SJSA1 (cell line): ENCODE measurements around the gene ATP1A4. TPM values are rescaled to one million over a fixed set of nuclear protein-coding genes. Genes with fewer than 3 reads are reported as not detected.

Experiments used
- DNase-seq, 2 experiments: peaks; one replicate each; pipeline ENCODE4 v3.0.0-alpha.2; 2015 to 2020; ENCODE audit warnings: low spot score in 2 of 2, low read depth in 1 of 2
- H3K27ac ChIP-seq: fragments of 250-450 bp; sonication (Bioruptor Pico); 2 replicates; pipeline ENCODE4 v1.5.1; 2020; ENCODE audit warnings: mild to moderate bottlenecking, moderate library complexity
- H3K27me3 ChIP-seq: fragments of 250-450 bp; sonication (Bioruptor Pico); replicated peaks from 2 replicates; pipeline ENCODE4 v1.5.1; 2020; ENCODE audit warnings: mild to moderate bottlenecking, moderate library complexity
- H3K36me3 ChIP-seq: fragments of 250-450 bp; sonication (Bioruptor Pico); 2 replicates; pipeline ENCODE4 v1.5.1; 2020; ENCODE audit warnings: mild to moderate bottlenecking
- H3K4me1 ChIP-seq: fragments of 250-450 bp; sonication (Bioruptor Pico); replicated peaks from 2 replicates; pipeline ENCODE4 v1.6.1; 2021; ENCODE audit warnings: mild to moderate bottlenecking
- H3K4me3 ChIP-seq: fragments of 250-450 bp; sonication (Bioruptor Pico); 2 replicates; pipeline ENCODE4 v1.5.1; 2020; ENCODE audit warnings: mild to moderate bottlenecking
- H3K9me3 ChIP-seq: fragments of 250-450 bp; sonication (Bioruptor Pico); replicated peaks from 2 replicates; pipeline ENCODE4 v1.5.1; 2020; ENCODE audit warnings: mild to moderate bottlenecking
- total RNA-seq: library from RNA; depleted of rRNA; stranded (reverse); fragments of >200 nt; shearing (Covaris generic); gene quantifications from 2 replicates; pipeline ENCODE4 v1.2.3, GENCODE V29; 2014

The ATP1A4 gene
- total RNA-seq, 1 experiment from 2014 or later = not detected

- H3K4me3 ChIP-seq = no peak overlapping the region
- no peaks in the 10 kb centered on the region for H3K27me3 ChIP-seq
- no peaks in the 10 kb centered on the region for H3K9me3 ChIP-seq
- no peaks in the 10 kb centered on the region; the same call in 1 of the 2 replicates for H3K4me1 ChIP-seq
- DNase-seq = no peak
- no peaks in the 10 kb centered on the region for H3K36me3 ChIP-seq
- no peak overlapping the region for H3K27ac ChIP-seq
Measured at GRCh38 chr1:160143695-160144094, 7.7 kb upstream of the ATP1A4 start.

GRCh38 chr1:160144921-160145320 lies 6.5 kb upstream of the ATP1A4 start:
- no peak overlapping the region for H3K4me3 ChIP-seq
- H3K9me3 ChIP-seq = no peaks in the 10 kb centered on the region
- DNase-seq = no peak
- peaks cover 9% of the 10 kb centered on the region for H3K4me1 ChIP-seq
- no peaks in the 10 kb centered on the region for H3K27me3 ChIP-seq
- H3K27ac ChIP-seq = no peak overlapping the region
- H3K36me3 ChIP-seq = no peaks in the 10 kb centered on the region

DNA sequence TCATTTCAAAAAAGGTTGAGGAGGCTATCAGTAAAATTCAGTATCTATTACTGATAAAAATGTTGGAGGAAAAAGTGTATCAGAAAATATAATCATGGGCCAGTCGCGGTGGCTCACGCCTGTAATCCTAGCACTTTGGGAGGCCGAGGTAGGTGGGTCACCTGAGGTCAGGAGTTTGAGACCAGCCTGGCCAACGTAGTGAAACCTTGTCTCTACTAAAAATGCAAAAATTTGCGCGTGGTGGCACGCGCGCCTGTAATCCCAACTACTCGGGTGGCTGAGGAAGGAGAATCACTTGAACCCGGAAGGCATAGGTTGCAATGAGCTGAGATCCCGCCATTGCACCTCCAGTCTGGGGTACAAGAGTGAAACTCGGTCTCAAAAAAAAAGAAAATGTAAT lies 5.3 kb upstream of the ATP1A4 start:
- H3K9me3 ChIP-seq = no peaks in the 10 kb centered on the region
- H3K4me1 ChIP-seq = peaks cover 21% of the 10 kb centered on the region
- H3K27me3 ChIP-seq = no peaks in the 10 kb centered on the region
- H3K36me3 ChIP-seq = no peaks in the 10 kb centered on the region
- no peak for DNase-seq
- H3K4me3 ChIP-seq = no peak overlapping the region
- H3K27ac ChIP-seq = no peak overlapping the region

GRCh38 chr1:160148121-160148520 lies 3.3 kb upstream of the ATP1A4 start:
- Histone ChIP-seq H3K4me1 (peaks cover 27% of the 10 kb centered on the region), H3K36me3 (no peaks in the 10 kb centered on the region), H3K27me3 (no peaks in the 10 kb centered on the region), H3K4me3 (no peak overlapping the region), H3K9me3 (no peaks in the 10 kb centered on the region), H3K27ac (no peak overlapping the region)
- DNase-seq = no peak

DNA sequence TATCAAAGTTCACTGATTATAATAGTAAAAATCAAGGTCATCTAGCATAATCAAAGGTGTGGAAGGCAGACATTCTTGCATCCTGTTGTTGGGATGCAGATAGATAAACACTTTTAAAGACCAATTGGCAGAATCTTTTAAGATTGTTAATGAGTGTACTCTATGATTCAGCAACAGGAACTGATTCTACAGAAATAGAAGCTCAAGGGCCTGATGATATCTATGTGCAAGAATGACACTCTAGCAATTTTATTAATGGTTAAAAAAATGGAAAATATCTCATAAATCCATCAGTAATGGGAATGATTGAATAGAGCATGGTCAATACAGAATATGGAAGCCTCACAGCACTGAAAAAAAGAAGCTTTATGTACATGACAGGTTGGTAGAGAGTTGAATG lies 2.2 kb upstream of the ATP1A4 start:
- Histone ChIP-seq H3K27me3 (no peaks in the 10 kb centered on the region), H3K4me1 (peaks cover 27% of the 10 kb centered on the region), H3K9me3 (no peaks in the 10 kb centered on the region), H3K4me3 (no peak overlapping the region), H3K36me3 (no peaks in the 10 kb centered on the region), H3K27ac (no peak overlapping the region)
- DNase-seq = no peak

DNA sequence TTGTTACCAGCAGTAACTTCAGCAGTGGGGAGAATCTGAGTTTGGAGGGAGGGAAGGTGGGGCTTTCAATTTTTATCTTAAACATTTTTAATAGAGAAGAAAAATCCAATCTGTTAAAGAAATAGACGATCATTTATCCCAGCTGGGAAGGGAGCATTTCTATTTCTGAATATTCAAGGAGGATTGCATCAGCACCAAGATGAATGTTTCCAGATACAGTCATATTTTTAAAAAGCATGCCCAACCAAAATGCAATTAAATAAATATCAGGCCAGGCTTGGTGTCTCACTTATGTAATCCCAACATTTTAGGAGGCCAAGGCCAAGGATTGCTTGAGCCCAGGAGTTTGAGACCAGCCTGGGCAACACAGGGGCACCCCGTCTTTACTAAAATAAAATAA lies 1.7 kb upstream of the ATP1A4 start:
- H3K27ac ChIP-seq = no peak overlapping the region

GRCh38 chr1:160154790-160155189 lies 3.4 kb downstream of the ATP1A4 start:
- Histone ChIP-seq H3K27me3 (no peaks in the 10 kb centered on the region), H3K4me1 (peaks cover 23% of the 10 kb centered on the region), H3K36me3 (no peaks in the 10 kb centered on the region), H3K27ac (no peak overlapping the region), H3K4me3 (no peak overlapping the region), H3K9me3 (no peaks in the 10 kb centered on the region)
- no peak for DNase-seq

More for the DNA sequence above, 1.7 kb upstream of the ATP1A4 start:
- no peaks in the 10 kb centered on the region for H3K36me3 ChIP-seq
- H3K4me1 ChIP-seq = peaks cover 27% of the 10 kb centered on the region
- no peak for DNase-seq
- H3K27me3 ChIP-seq = no peaks in the 10 kb centered on the region
- H3K9me3 ChIP-seq = no peaks in the 10 kb centered on the region
- H3K4me3 ChIP-seq = no peak overlapping the region

- Histone ChIP-seq H3K36me3 (no peaks in the 10 kb centered on the region), H3K9me3 (peaks cover 5% of the 10 kb centered on the region; the same call in 1 of the 2 replicates), H3K4me3 (no peak overlapping the region), H3K27ac (no peak overlapping the region), H3K4me1 (peaks cover 11% of the 10 kb centered on the region), H3K27me3 (no peaks in the 10 kb centered on the region)
- DNase-seq = no peak
Measured at GRCh38 chr1:160156361-160156760, 5.0 kb downstream of the ATP1A4 start.

- Histone ChIP-seq H3K4me3 (no peak overlapping the region), H3K27ac (no peak overlapping the region), H3K9me3 (peaks cover 5% of the 10 kb centered on the region; the same call in 1 of the 2 replicates)
Measured at GRCh38 chr1:160157174-160157573, 5.8 kb downstream of the ATP1A4 start.

GRCh38 chr1:160158031-160158430 lies 6.6 kb downstream of the ATP1A4 start:
- DNase-seq = no peak
- H3K4me1 ChIP-seq = peaks cover 7% of the 10 kb centered on the region
- H3K27ac ChIP-seq = no peak overlapping the region
- H3K9me3 ChIP-seq = peaks cover 5% of the 10 kb centered on the region; the same call in 1 of the 2 replicates
- no peaks in the 10 kb centered on the region for H3K36me3 ChIP-seq
- no peak overlapping the region for H3K4me3 ChIP-seq
- H3K27me3 ChIP-seq = no peaks in the 10 kb centered on the region

More at GRCh38 chr1:160157174-160157573, 5.8 kb downstream of the ATP1A4 start:
- DNase-seq = no peak
- Histone ChIP-seq H3K27me3 (no peaks in the 10 kb centered on the region), H3K36me3 (no peaks in the 10 kb centered on the region), H3K4me1 (peaks cover 7% of the 10 kb centered on the region)

DNA sequence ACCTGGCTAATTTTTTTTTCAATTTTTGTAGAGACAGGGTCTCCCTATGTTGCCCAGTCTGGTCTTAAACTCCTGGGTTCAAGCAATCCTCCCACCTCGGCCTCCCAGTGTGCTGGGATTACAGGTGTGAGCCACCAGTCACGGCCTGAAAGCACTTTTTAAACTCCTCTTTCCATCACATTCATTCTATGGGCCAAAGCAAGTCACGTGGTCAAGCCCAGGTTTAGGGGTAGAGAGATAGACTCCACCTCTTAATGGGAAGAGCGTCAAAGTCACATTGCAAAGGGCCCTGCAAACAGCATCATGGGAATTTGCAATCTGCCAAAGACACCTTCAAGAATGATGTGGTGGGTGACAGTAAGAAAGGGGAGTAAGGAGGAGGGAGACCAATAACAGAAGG lies 7.1 kb downstream of the ATP1A4 start:
- H3K36me3 ChIP-seq = no peaks in the 10 kb centered on the region
- H3K9me3 ChIP-seq = peaks cover 5% of the 10 kb centered on the region; the same call in 1 of the 2 replicates
- no peak overlapping the region for H3K27ac ChIP-seq
- peaks cover 7% of the 10 kb centered on the region for H3K4me1 ChIP-seq
- no peaks in the 10 kb centered on the region for H3K27me3 ChIP-seq
- no peak for DNase-seq
- H3K4me3 ChIP-seq = no peak overlapping the region

DNA sequence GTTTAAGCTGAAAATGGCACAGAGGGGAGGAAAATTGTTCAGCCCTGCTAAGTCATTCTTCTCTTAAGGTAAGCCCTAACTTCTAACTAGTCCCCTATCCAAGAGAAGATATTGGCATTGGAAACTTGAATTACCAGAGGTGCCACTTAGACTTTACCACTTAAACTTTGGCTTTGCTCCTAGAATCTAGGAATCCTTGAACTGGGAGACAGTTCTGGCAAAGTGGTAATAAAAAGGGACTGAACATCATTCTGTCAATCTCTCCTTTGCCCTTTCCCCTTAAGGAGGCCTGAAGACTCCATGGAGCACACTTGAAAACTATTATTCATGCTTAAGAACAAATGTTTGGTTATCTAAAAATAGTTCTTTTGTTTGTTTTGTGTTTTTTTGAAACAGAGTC lies 8.4 kb downstream of the ATP1A4 start:
- Histone ChIP-seq H3K4me1 (peaks cover 7% of the 10 kb centered on the region), H3K4me3 (no peak overlapping the region), H3K36me3 (no peaks in the 10 kb centered on the region), H3K27ac (no peak overlapping the region), H3K9me3 (peaks cover 5% of the 10 kb centered on the region; the same call in 1 of the 2 replicates), H3K27me3 (no peaks in the 10 kb centered on the region)
- peak in 1 of 2 experiments; percentile 24 for DNase-seq

- Histone ChIP-seq H3K27ac (no peak overlapping the region), H3K9me3 (peaks cover 5% of the 10 kb centered on the region; the same call in 1 of the 2 replicates), H3K4me3 (no peak overlapping the region), H3K36me3 (no peaks in the 10 kb centered on the region), H3K4me1 (peaks cover 7% of the 10 kb centered on the region), H3K27me3 (no peaks in the 10 kb centered on the region)
- DNase-seq = no peak
Measured at GRCh38 chr1:160161965-160162705, 10.7 kb downstream of the ATP1A4 start.

GRCh38 chr1:160162931-160163330 lies 11.5 kb downstream of the ATP1A4 start:
- no peak for DNase-seq
- Histone ChIP-seq H3K36me3 (no peaks in the 10 kb centered on the region), H3K27me3 (no peaks in the 10 kb centered on the region), H3K4me3 (no peak overlapping the region), H3K9me3 (peaks cover 5% of the 10 kb centered on the region; the same call in 1 of the 2 replicates), H3K27ac (no peak overlapping the region), H3K4me1 (peaks cover 7% of the 10 kb centered on the region)
